Left colon (tissue), 2 donors: Measurements from ENCODE around the gene TMEM163. TPM values are rescaled to one million over a fixed set of nuclear protein-coding genes. Genes with fewer than 3 reads are reported as not detected.

Experiments used
- ATAC-seq: fragments of 200-7000 bp; cut with Tn5 transposase; one replicate; pipeline ENCODE4 v1.9.1; 2020; ENCODE audit warnings: mild to moderate bottlenecking, moderate library complexity
- DNase-seq, 2 donors: peaks; one replicate each; pipeline ENCODE4 v3.0.0-alpha.2; 2020
- intact Hi-C, 2 donors: fragments of 100-400 bp; cut with DNase I in 1 of 2; cut with micrococcal nuclease in 1 of 2; formaldehyde crosslinking; loops; one replicate each; pipeline versions ENCODE4 v1.11.2 to v1.14.0; 2022; cut with DNase I, micrococcal nuclease
- total RNA-seq, 2 donors: library from RNA; stranded (reverse); fragmentation: NEBNext Ultra II Directional; extraction: Animal tissue kit (Norgen Biotek cat#: 25700); gene quantifications; one replicate each; pipeline ENCODE4 v1.2.1, GENCODE V29; 2021
- donor health status: DM: no; HTN: no; CAD: no.
- donor health status: DM: yes; HTN: yes; CAD: no.

TMEM163 gene
- total RNA-seq, 2 donors from 2014 or later, result 0.25 TPM; not detected in 1

DNA sequence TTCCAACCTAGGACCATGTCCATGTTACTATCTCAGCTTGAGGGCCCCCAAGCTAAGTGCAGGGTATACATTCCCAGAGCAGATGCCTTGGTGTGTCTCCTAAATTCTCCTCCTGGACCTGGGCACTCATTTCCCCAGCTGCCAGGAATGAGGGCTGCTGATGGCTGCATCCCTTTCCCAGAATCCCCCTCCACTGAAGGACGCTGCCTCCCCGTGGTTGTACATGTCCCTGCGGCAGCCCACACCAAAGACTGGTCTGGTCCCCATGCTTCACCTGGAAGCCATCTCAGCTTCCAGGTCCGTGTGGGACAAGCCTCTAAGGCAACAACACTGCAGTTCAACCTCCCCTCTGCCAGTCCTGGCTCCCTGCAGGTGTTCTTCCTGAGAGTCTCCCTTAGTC is 14.6 kb downstream of the TMEM163 start:
- ATAC-seq (no peak), DNase-seq (no peak)
- intact Hi-C loops, result no loop called here

DNA sequence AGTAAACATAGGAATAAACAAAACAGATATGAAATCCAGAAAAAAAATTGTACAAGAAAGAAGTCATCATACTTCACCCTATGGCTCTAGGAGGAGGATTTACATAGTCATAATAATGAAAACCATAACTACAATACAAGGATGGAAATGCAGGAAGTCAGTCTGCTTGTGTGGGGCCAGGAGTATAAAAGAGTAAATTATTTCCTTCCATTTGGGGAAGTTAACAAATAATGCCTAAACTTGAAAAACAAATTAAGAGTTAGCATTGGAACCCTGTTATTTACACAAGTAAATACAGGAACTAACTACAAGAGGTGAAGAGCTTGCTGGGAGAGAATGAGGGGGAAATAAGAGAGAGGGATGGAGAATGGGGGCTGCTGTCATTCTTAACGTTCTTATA is 15.4 kb downstream of the TMEM163 start:
- ATAC-seq (no peak), DNase-seq (no peak)
- intact Hi-C loops, result no loop called here

DNA sequence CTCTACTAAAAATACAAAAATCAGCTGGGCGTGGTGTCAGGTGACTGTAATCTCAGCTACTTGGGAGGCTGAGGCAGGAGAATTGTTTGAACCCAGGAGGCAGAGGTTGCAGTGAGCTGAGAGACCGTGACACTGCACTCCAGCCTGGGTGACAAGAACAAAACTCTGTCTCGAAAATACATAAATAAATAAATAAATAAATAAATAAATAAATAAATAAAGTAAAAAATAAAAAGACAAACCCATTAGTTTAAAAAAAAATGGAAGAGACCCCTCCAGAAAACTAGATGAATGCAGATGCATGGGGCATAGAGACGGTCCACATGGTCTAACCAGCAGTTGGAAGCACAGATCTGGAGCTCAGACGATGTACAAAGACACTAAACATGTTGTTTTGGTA is 18.1 kb downstream of the TMEM163 start:
- no peak for DNase-seq
- no peak for ATAC-seq
- intact Hi-C loops, result no loop called here

DNA sequence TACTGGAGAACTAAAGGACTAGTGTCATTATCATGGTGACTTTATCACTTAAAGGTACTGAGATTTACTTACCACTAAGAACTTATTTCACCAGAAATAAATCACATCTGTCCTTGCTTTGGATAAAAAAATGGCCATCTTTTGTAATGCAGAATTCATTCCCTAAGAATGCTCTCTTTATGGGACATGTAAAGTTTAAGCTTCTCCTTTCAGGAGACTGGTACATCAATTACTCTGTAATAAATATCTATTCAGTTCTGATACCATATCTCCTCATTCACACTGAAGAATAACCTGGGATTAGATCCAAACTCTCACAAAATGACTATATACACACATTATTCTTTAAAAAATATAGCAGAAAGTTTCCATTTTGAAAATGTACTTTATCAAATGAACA is 24.4 kb downstream of the TMEM163 start:
- ATAC-seq (no peak), DNase-seq (no peak)
- intact Hi-C loops, result no loop called here

DNA sequence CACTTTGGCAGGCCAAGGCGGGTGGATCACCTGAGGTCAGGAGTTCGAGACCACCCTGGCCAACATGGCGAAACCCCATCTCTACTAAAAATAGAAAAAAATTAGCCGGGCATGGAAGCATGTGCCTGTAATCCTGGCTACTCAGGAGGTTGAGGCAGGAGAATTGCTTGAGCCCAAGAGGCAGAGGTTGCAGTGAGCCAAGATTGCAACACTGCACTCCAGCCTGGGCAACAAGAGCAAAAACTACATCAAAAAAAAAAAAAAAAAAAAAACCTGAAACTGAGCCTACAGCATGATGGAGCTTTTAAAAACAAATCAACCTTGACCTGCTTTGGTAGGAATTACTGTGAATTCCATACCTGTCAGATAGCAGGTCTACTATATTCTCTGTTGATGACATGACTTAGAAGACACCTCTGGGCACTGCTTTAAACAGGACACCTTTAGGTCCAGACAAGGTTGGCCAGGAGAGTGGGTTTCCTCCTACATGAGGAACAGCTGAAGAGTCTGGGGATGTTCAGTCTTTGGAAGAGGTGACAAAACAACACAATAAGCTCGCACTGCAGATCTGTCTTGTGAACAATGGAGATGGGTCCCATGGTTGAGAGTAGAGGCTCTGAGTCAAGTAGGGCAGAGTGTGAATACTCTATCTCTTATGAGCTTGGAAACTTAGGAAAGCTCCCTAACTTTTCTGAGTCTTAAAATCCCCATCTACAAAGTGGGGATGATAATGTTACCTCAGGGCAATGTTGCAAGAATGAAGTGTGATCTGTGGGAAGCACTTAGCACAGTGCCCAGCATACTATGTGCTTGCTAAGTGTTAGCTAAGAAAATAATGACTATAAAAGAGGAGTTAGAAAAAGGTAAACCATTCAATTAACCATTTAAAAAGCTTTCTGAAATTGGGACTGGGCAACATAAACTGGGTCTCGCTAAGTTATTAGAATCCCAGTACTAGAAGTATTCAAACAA is 25.2 kb downstream of the TMEM163 start:
- intact Hi-C loops, result no loop called here

DNA sequence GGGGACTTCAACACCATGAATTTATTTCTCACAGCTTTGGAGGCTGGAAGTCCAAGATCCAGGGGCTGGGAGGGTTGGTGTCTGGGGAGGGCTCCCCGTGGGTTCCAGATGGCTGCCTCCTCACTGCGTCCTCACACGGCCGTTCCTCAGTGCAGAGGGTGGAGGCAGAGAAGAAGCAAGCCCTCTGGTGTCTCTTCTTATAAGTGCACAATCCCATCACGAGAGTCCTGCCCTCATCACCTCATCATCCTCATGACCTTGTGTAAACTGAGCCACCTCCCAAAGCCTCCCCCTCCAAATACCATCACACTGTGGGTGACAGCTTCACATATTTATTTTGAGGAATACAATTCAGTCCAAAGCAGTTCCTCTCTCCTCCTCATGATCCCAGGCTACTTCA is 26.3 kb downstream of the TMEM163 start:
- intact Hi-C loops, result no loop called here
- DNase-seq, result no peak
- ATAC-seq, result no peak

More for the DNA sequence above, 25.2 kb downstream of the TMEM163 start:
- ATAC-seq (no peak), DNase-seq (no peak)

DNA sequence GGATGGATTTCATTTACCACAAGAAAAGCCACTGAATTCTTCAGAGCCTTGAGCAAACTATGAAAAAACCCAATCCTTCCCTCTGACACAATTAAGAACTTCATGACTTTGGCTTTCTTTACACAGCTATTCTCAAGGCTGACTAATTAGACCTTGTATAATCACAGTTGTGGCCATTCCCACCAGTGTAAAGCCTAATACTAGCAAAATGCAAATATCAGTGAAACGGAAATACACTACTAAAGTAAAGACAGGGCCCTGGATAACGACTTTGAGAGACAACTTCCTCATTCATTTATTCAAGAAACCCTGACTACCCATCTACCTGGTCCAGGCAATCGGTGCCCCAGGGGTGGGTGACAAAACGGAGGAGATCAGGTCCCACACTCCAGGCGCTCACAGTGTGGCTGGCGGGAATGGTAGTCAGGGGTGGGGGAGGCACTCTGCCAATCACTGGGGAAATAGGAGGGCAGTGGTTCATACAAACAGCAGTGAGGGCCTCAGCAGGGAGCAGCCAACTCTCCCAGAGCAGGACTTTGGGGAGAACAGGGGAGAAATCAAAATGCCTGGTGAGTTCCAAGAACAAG is 28.1 kb downstream of the TMEM163 start:
- DNase-seq, result no peak
- no peak for ATAC-seq
- intact Hi-C loops, result no loop called here

DNA sequence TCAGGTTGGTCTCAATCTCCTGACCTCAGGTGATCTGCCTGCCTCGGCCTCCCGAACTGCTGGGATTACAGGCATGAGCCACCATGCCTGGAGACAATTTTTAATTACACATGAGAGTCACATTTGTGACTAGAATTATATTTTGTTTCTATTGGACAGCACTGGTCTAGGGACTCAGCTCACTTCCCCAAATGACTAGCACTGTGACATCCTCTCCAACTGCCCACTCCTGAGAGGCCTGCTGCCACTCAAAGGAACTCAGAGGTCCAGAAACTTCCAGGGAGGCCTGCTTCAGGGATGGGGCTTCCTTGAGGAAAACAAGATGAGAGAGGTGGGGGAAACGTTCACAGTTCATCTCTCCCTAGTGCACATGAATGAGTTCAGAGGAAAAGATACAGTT is 29.5 kb downstream of the TMEM163 start:
- DNase-seq (no peak), ATAC-seq (no peak)
- intact Hi-C loops, result no loop called here

DNA sequence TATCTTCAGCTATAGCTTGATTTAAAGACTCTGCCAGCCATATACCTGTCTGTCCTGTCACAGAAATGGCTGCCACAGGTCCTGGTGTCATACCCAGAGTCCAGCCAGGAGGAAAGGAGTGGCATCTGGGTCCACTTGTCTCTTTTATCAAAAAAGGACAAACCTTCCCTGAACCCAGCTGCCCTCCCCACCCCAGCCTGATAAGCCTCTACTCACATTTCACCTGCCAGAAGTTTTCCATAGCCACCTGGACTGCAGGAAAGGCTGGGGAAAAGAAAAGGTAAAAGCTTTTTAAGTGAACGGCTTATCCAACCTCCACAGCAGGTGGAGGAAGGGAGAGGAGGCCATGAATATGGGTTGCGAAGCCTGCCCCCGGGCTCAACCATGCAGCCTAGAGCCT is 32.8 kb downstream of the TMEM163 start:
- intact Hi-C loops, result no loop called here
- ATAC-seq, result no peak
- no peak for DNase-seq

DNA sequence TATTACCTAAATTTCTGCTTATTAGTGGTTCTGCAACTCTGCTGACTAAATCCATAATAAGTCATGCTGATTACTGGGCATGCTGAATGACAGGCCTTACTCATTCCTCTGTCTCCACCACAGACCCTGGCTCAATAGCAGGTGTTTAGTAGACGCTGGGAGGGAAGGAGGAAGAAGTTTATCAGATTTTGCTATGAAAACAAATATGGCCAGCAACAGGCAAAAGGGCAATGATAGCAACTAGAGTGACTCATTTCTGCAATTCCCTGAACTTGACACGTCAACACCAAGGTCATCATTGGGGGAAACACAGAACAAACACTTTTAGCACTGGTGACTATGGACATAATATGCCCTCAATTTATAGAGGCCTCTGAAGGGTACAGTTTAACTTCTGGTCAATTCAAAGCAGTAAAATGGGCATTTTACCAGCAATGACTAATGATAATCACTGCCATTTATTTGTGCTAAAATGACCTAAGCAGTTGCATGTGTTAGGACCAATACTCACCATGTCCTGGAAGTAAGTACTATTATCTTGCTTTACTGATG is 35.2 kb downstream of the TMEM163 start:
- no peak for DNase-seq
- ATAC-seq, result no peak
- intact Hi-C loops, result no loop called here

DNA sequence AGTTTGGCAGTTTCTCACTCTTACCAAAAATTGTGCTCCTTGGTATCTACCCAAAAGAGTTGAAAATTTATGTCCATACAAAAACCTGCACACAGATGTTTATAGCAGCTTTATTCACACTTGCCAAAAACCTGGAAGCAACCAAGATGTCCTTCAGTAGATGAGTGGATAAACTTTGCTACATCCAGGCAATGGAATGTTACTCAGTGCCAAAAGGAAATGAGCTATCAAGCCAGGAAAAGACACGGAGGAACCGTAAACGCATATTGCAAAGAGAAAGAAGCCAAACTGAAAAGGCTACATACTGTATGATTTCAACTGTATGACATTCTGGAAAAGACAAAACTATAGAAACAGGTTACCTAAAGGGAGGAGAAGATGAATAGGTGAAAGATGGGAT is 36.1 kb downstream of the TMEM163 start:
- ATAC-seq (no peak), DNase-seq (no peak)
- intact Hi-C loops, result no loop called here

DNA sequence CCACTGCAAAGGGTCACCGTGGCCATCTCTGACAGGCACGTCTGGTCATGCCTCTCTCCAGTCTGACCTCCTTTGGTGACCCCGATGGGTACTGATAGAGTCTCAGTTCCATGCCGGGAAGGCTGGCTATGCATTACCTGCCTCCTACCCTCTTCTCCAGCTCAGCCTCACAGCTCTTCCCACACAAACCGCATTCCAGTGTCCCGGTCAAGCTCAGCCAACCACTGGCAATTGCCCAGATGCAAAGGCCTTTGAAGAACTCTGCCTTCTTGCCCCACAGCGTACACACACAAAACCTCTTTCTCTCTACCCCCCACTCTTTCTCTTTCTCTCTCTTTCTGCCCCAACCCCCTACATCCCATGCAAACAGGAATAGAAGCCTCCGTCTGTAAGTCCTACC is 37.6 kb downstream of the TMEM163 start:
- ATAC-seq (no peak), DNase-seq (no peak)
- intact Hi-C loops, result no loop called here

DNA sequence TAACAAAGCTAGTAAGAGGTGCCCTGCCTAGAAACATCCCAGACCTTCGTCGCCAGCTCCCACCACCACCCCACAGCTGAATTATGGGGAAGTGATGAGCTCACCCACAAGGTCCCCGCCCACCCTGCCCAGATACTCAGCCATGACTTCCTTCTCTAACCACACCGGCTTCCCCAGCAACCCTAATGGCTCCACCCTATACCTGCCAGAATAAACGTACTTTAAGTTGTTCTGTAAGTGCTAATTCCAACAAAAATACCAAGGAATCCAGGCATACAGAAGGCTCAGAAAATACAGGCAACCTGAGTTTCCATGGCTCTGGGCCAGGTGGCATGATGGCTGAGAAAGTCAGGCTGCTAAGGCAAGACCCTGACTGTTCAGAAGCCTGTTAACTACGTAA is 39.1 kb downstream of the TMEM163 start:
- intact Hi-C loops, result no loop called here
- no peak for ATAC-seq
- DNase-seq, result no peak

DNA sequence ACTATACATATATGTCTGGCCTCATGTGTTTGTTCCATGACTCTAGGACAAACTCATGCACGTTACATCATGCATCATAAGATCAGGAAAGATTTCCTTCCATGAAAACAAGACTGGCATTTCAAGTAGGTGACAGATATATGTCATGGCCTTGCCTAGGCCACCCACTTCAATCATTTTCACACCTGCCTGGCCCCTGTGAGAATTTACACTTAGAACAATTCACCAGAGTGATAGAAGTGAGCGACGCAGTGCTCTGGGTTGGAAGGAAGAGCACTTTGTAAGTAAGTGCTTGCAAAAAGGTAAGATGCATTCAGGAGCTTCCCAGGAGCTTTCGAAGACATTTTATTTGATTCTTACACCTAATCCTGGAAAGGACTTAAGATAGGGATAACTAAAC is 39.5 kb downstream of the TMEM163 start:
- ATAC-seq (no peak), DNase-seq (no peak)
- intact Hi-C loops, result no loop called here

DNA sequence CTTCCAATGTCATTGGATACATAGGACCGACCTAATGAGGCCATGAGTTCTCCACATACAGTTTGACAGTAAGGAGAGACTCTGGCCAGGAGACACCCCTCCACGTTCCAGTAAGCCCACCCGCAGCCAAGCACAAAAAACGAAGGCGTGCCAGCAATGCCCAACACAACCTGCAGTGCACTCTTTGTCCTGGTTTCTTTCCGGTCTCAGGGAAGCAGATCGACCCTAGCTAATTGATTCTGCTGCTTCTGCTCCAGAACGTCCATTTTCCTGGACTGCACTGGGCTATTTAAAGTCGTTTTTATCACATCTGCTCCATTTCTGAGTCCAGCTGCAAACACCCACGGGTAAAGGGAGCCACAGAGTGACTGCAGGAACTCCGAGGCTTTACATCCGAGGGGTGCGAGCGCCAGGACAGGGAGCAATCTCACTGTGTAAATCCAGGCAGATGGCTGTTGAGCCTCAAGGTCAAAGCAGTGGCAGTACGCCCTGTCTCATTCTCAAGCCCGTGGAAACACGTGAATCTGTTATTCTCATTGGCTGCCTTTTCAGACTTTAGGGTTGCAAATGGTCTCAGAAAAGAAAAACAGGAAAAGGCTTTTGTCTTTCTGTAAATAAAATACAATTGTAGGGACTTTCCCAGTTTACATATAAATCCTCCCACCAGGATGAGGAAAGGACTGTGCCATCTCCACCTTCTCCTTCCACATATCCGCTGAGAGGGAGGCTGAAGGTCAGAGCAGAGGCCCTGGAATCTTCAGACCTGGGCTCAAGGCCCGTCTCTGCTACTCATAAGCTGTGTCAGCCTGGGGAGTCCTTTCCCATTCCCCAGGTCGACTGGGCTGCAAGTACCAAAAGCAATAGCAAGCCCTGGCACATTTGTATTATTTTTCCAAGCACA is 40.7 kb downstream of the TMEM163 start:
- intact Hi-C loops, result no loop called here
- ATAC-seq, result no peak
- no peak for DNase-seq

DNA sequence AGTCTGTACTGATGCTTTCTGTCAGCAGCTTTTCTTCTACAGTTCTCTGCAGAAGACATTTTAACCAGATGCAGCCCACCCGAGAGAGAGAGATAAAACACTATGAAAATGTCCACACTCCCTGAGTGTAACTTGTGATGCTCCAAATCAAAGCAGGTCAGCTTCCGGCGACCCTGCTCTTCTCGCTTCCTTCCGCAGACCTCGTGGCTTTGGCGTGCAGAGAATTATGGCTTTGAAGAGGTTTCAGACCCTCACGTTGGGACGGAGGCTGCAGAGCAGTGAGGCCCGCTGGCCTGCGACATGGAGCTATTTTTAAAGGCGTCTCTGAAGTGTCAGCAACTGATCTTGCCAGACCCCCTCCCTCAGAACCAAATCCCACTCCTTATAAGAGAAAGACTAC is 41.8 kb downstream of the TMEM163 start:
- no peak for DNase-seq
- intact Hi-C loops, result no loop called here
- ATAC-seq, result no peak

DNA sequence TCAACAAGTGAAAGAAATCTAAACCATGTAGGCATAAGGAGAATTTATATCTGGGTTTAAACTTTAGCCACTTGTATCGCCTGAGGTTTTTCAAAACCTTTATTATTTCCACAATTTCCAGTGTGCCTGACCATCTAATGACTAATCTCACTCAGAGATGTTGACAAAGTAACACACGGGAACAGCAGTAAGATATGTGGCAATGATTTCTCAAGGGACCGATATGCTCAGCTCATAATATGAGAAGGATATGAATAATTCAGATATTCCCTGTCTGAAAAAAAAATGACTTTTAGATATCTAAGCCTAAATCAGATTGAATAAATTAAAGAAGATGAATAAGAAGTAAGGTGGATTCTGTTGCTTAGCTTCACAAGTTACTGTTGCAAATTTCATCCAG is 43.5 kb downstream of the TMEM163 start:
- no peak for DNase-seq
- intact Hi-C loops, result no loop called here
- ATAC-seq, result no peak

DNA sequence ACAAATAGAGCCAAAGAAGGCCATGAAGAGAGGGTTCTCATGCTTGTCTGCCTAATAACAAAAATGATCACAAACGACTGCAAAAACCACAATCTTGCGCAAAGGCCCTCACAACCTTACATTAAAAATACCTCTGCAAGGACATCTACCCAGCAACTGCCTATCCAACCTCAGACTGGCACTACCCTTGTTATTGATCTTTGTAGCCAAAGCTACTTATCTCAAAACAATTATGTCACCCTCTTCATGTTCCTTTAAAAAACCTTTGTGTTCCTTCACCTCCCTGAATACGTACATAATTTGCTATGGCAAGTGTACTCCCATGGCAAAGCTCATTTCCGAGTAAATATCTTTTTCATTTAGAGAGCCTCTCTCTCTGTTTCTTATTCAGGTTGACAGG is 44.1 kb downstream of the TMEM163 start:
- DNase-seq (no peak), ATAC-seq (no peak)
- intact Hi-C loops, result no loop called here

DNA sequence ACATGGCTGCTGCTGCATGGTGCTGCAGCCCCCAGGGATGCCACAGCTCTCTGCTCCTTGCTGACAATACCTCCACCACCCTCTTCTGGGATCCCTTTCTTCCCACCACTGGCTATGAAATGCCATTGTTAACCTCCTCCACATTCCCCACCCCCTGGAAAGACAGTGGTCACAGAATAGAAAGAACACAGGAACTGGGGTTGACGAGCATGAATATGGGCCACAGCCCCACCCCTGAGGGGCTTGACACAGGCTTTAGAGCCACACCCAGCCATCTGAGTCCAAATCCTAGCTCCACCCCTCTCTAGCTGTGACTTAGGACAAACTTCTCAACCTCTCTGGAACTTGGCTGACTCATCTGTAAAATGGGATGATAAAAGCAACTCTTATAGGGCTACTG is 47.3 kb downstream of the TMEM163 start:
- intact Hi-C loops, result no loop called here
- no peak for DNase-seq
- no peak for ATAC-seq
